HG02678 (cell line): ENCODE measurements around the gene C7orf33.
"Not testable (repeated sequence)": the region's sequence is repeated elsewhere in the genome, so short reads cannot be mapped to it uniquely, and the experiment has no call there.

ENCODE experiments used
- ATAC-seq: cut with Tn5 transposase; IDR thresholded peaks from one replicate; pipeline ENCODE4 v1.9.1; 2021; ENCODE audit warnings: mild to moderate bottlenecking, moderate library complexity; ENCODE audit not compliant: unreplicated experiment

Gene C7orf33, protein sequence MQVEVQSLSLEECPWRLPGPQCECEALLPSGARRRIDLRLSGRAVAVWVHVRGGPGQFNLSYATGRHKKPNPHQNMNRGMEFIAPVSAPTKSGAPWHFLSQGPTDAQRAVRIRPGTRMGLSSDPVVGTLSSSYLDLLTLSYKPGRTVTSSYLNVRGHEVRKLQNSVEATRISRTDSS

DNA sequence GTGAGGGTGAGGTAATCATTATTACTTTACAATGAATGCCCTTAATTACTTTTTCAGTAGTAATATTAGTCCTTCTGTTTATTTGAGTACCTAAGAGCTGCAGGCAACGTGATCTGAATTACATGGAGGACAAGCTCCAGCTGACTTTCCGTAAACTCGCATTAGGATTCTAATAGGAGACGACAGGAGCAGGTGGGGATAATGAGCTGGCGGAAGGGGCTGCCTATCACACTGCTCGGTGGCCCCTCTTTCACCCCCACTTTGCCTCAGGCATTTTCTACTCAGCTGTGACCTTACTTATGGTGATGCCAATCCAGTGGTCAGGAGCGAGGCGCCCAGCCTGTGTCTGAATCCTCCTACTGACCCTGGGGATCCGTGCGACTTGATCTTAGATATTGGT lies at the start of gene C7orf33:
Gene C7orf33, plus strand, starts transcription at position 296 of the 400 bp plus-strand sequence. CDS start 160 bp downstream, outside the sequence.
- no peak for ATAC-seq

DNA sequence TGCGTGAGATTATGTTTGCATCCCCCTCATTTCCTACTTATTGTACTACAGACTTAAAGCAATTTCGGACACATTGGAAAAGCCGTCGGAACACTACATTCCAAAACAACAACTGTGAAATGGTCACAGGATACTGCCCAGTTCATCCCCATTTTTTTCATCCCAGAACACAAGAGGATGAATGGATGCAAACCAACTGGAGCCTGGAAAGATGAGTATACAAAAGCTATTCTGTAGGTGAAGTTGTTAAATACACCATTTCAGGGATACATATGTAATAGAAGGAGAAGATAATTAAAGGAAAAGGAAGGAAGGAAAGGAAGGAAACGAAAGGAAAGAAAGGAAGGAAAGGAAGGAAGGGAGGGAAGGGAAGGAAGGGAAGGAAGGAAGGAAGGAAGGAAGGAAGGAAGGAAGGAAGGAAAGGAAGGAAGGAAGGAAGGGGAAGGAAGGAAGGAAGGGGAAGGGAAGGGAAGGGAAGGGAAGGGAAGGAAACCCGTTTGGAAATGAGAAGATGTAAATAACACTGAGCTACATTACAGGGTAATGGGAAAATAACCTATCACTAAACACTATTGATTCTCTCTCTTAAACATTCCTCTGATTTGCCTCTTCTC lies 48.6 kb upstream of the C7orf33 start:
- no peak for ATAC-seq

DNA sequence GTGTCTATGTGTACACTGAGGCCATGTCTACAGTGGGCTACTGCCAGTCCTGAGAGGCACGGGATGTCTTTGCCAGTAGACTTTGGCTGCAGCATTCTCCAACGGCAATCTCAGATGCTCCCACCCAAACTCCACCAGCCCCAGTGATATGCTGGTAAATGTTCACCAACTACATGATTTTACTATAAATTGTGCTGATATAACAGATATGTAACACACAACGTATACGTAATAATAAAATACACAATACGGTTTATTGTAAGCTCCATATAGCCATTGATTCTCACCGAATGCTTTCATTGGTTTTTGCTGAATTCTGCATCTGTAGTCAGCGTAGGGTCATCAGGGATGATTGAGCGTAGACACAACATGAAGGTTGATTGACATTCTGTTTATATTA lies 47.3 kb upstream of the C7orf33 start:
- ATAC-seq, result no peak

DNA sequence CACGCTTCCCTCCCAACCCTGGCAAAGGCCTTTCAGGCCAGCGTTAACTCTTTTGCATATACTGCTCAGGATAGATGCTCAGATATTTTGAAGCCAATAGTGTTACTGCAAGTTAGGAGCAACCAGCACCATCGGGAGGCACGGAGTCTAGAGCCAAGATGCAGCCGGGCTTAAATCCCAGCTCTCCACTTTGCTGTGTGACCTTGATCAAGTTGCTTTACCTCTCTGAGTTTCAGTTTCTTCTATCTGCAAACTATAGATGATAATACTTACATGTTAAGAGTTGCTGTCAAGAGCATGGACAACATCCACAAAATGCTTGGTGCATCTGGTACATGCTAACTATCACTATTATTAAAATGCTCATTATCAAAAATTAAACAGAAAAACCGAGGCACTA lies 45.4 kb upstream of the C7orf33 start:
- no peak for ATAC-seq

DNA sequence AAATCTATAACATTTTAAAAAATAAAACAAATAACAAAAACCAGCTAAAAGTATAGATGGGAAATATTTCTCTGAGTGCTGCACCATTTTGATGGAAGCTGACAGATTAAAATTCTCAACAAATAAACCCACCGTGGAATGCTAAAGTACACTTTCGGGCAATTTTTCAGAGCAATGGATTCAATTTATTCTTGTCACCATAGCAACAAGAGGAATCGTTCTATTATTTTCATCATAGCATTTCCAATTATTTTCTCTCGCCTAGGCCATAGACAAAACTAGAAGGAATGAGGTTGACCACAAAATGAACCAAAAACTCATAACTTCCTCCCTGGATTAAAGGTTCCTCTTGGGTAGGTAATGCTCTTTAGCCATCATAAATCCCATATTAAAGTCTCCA lies 44.6 kb upstream of the C7orf33 start:
- no peak for ATAC-seq

DNA sequence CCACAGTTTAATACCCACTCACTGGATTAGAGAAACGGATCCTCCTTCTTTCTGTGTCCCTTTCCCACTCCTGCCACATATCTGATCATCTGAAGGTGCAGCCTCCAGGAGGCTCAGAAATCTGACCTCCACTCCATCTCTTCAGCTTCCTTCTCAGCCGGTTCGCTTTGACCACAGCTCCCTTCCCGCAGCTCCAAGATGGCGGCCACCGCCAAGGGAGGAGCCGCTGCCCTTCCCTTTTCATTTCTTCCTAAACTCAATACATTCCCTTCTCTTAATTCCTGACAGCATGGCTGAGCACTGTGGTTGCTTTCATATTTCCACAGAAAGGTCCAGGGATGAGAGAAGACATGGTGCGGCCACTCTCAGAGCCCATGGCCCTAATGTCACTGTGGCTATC lies 43.7 kb upstream of the C7orf33 start:
- no peak for ATAC-seq

DNA sequence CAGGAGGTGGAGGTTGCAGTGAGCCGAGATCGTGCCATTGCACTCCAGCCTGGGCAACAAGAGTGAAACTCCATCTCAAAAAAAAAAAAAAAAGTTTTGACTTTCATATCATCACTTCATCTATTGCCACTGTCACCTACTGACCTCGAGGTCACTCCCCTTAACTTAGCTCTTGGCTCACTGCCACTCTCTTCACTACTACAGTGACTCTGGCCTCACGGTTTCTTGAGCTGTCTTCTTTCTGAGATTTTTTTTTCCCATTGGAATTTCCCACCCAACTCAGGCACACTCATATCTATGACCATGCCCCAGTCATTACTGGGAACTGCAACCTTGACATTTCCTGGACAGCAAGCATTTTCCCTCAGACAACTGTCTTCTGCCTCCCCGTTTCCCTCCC lies 42.6 kb upstream of the C7orf33 start:
- no peak for ATAC-seq

DNA sequence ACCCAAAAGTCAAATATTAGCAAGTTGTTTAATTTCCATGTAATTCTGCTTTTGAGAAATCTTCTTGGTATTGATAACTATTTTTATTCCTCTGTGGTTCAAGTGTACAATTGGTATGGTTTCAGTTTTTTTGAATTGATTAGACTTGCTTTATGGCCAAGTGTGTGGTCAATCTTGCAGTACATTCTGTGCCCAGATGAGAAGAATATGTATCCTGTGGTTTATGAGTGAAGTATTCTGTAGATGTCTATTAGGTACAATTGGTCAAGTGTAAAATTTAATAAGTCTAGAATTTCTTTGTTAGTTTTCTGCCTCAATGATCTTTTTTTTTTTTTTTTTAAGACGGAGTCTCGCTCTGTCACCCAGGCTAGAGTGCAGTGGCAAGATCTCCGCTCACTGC lies 36.6 kb upstream of the C7orf33 start:
- no peak for ATAC-seq

DNA sequence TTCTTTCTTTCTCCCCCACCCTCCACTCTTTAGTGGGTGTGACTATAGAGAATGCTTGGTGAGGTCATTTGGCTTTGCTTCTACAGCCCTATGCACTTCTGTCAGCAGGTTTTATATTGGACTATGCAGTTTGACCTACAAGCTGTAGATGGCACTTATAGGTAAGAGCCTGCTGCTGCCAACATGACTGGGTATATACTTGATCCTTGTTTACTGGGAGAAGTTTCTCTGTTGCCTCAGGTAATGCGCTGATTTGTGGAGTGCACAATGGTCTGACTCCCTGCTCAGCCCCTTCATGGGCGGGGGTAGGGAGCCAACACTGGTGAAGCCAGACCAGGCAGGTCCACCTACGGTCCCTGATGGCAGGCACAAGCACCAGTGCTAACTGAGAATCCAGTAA lies 33.7 kb upstream of the C7orf33 start:
- no peak for ATAC-seq

DNA sequence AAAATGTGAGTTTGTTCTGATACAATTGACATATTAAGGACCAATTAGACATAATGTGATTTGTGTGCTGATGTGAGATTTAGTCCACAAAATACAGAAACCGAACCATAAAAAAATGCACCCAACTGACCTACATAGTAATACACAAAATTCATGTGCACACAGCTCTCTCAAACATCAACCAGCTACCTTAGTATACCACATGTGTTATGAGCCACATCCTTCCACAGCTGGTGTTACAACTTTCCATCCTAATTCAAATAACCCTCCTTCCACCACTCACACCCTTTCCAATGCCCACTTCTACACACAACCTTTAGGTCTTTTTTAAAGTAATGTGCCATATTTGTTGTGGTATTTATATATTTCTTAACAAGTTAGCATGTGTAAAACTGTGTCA lies 31.7 kb upstream of the C7orf33 start:
- ATAC-seq, result no peak

DNA sequence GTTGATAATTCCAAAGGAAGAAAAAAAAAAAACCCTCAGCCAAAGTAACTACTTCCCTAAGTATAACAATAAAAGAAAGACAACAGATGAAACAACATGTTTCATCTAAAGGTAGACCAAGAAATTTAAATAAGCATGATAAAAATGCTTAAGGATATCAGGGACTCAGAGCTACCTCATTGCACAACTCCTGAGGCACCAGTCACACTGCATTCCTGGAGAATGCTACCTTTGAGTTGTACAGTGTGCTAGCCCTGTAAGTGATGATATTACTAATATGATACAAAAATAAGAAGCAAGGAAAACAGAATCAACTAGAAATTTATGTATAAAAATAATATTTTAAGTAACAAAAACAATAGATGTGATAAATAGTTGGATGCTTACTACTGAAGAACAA lies 29.5 kb upstream of the C7orf33 start:
- no peak for ATAC-seq

DNA sequence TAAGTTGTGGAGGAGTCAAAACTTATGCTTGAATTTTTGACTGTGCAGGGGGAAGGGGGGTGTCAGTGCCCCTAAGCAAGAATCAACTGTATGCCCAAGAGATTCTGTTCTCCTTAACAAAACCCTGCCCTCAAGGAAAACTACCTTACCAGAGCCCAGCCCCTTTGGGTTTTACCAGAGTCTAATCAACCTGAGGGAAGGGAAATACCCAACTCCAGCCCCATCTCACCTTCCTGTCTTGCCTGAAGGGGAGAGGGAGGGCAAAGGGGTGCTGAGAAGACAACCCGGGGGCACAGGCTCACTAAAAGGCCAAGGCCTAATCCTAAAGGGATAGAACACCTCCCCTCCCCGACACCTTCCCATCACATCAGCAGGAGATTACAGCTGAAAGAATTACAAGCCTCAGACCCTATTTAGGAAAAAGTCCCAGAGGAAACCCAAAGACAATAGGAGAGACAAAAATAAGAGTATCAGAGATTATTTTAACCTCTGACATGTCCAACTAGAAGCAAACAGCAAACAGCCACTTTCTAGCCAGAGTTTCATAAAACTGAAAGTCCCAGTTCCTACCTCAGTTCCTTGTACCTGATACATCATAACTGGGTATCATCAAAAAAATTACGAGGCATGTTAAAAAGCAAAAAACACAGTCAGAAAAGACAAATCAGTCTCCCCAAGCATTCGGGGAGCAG lies 26.8 kb upstream of the C7orf33 start:
- ATAC-seq, result peak; percentile 37

DNA sequence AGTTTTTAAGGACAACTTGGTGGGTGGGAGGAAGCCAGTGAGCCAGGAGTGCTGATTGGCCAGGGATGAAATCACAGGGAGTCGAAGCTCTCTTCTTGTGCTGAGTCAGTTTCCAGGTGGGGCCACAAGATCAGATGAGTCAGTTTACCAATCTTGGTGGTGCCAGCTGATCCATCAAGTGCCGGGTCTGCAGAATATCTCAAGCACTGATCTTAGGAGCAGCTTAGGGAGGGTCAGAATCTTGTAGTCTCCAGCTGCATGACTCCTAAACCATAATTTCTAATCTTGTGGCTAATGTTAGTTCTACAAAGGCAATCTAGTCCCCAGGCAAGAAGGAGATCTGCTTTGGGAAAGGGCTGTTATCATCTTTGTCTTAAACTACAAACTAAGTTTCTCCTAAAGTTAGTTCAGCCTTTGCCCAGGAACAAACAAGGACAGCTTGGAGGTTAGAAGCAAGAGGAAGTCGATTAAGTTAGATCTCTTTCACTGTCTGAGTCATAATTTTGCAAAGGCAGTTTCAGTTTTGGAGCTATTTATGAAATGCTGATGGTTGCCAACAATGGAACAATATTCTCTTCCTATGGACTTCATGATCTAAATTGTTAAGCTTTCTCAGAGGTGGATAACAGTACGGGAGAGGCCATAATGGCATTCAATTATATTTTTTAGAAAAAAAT lies 26.2 kb upstream of the C7orf33 start:
- ATAC-seq, result peak; percentile 86

DNA sequence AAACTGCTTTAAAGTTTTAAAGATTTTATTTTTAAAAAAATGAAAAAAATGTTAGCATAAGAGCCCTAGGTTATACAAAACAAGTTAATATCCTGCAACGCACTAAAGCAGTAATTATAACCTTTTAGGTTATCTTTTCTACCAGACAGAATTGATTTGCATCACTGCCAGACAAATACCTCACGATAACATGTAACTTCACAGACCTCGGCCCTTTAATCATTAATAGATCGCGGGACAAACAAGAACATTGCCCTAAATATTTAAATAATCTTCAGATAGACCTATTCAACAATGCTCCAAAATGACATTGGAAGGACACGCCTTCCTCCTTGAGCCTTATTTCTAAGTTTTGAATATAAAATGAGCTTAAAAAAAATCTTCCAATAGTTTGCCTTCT lies 23.8 kb upstream of the C7orf33 start:
- ATAC-seq, result no peak

DNA sequence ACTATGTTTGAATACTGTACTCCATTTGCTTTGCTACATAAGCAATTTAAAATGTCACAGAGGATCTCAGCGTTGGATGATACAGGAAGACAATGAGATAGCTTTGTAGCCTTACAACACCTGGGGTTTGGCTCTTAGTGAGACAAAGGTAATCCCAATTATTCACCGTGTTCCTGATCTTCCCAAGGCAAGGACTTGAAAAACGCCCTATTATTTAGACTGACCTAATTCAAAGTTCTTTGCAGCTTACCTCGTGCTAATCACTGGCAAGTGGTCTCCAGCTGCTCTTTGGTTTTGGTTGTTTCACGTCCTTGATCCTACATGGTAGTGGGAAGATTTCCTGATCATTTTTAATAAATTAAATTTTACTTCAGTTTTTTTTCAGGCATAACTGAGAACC lies 23.0 kb upstream of the C7orf33 start:
- no peak for ATAC-seq

DNA sequence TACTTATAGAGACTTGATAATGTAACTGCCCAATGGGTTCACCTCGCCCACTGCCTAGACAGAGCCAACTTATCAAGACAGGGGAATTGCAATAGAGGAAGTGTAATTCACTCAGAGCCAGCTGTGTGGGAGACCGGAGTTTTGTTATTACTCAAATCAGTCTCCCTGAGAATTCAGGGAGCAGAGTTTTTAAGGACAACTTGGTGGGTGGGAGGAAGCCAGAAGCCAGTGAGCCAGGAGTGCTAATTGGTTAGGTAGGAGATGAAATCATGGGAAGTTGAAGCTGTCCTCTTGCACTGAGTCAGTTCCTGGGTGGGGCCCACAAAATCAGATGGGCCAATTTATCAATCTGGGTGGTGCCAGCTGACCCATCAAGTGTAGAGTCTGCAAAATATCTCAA lies 20.1 kb upstream of the C7orf33 start:
- no peak for ATAC-seq

DNA sequence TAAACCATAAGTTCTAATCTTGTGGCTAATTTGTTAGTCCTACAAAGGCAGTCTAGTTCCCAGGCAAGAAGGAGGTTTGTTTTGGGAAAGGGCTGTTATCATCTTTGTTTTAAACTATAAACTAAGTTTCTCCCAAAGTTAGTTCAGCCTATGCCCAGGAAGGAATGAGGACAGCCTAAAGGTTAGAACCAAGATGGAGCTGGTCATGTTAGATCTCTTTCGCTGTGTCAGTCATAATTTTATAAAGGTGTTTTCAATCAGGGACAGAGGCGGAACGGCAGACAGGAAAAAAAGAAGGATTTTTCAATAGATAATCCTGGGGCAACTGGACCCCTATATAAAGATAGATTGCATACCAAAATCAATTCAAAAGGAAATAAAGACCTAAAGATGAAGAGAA lies 19.6 kb upstream of the C7orf33 start:
- not testable (repeated sequence) for ATAC-seq

DNA sequence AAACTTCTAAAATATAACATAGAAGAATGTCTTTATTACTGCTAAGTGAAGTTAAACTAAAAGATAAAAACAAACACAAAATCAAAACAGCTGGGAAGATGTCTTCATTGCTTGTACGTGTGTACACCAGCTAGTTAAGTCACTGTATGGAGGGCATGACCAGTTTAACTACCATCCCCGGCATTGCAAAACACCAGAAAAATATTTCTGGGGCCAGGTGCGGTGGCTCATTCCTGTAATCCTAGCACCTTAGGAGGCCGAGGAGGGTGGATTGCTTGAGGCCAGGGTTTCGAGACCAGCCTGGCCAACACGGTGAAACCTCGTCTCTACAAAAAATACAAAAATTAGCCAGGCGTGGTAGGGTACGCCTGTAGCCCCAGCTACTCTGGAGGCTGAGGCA lies 19.2 kb upstream of the C7orf33 start:
- ATAC-seq, result no peak

DNA sequence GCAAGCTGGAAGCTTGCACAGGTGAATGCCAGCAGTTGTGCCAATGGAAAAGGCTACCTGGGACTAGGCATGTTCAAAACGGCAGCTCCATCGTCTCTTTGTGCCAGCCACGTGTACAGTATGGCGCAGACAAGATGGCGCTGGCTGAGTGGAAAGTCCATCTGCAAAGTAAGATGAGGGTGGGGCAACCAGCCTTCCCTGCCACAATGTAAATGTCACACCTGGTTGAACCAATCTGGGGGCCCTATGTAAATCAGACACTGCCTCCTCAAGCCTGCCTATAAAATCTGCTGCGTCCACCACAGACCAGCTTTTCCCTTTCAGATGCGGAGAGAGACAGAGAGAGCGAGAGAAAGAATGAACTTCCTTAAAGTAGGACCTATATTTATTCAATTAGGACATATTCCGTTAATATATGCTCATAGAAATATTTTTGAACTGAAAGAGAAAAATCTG lies 18.5 kb upstream of the C7orf33 start:
- no peak for ATAC-seq

DNA sequence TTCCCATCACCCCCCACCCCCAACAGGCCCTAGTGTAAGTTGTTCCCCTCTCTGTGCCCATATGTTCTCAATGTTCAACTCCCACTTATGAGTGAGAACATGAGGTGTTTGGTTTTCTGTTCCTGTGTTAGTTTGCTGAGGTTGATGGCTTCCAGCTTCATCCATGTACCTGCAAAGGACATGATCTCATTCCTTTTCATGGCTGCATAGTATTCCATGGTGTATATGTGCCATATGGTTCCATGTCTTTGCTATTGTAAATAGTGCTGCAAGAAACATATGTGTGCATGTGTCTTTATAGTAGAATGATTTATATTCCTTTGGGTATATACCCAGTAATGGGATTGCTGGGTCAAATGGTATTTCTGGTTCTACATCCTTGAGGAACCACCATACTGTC lies 17.0 kb upstream of the C7orf33 start:
- not testable (repeated sequence) for ATAC-seq

DNA sequence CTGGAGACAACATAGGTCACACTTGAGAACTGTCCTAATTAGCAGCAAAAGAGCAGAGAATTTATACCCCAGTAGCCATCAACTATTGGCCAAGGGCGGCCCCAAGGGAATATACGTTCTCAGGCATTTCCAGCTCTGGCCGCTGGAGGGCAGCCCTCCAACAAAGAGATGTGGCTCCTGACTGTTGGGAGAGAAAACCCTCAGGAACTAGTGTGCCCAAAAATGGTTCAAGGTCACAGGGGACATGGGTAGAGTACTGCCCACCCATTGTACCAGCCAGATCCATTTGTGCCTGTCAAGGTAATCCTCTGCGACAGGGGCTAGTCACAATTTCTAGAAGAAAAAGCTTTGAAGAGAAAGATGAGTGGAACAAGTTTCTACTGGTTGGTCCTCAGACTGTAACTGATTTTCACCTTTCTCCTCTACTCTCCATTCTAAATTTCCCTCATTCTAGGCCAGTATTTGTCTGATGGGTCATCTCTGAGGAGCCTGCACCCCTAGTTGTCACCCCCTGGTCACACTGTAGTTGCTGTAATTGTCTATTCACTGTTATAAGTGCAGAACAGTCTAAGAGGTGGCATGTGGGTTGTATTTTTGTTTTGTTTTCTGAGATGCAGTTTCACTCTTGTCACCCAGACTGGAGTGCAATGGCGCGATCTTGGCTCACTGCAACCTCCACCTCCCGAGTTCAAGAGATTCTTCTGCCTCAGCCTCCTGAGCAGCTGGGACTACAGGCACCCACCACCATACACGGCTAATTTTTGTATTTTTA lies 14.7 kb upstream of the C7orf33 start:
- peak; percentile 89 for ATAC-seq
